SH-SY5Y (cell line): ENCODE results near the gene TSFM.

Experiments
- GATA2 ChIP-seq: IDR thresholded peaks from 2 replicates; pipeline ENCODE4 v1.6.1; 2011; ENCODE audit warnings: mild to moderate bottlenecking, low read depth, low read length
- GATA3 ChIP-seq: IDR thresholded peaks from 2 replicates; pipeline ENCODE4 v1.6.1; 2011; ENCODE audit warnings: low read depth, mild to moderate bottlenecking, low read length, moderate library complexity

- TF ChIP-seq GATA2 (no peak), GATA3 (no peak)
Measured at GRCh38 chr12:57823908-57824640, 41.5 kb downstream of the TSFM start.
